Transverse colon (tissue), 4 donors: Measurements from ENCODE around the gene KCTD21. TPM values are rescaled to one million over a fixed set of nuclear protein-coding genes. Genes with fewer than 3 reads are reported as not detected.

ENCODE experiments used
- DNase-seq: peaks from one replicate; pipeline ENCODE4 v3.0.0-alpha.2; 2019
- H3K27ac ChIP-seq, 4 donors: fragments of 200-600 bp; sonication (generic); 2 replicates each; pipeline ENCODE4 v1.5.1; 2016 to 2018; ENCODE audit warnings: inconsistent platforms in 4 of 4
- H3K27me3 ChIP-seq: fragments of 200-600 bp; sonication (generic); 2 replicates; pipeline ENCODE4 v1.5.1; 2017; ENCODE audit warnings: inconsistent platforms
- H3K36me3 ChIP-seq, 4 donors: fragments of 200-600 bp; sonication (generic); 2 replicates each; pipeline ENCODE4 v1.5.1; 2017 to 2019; ENCODE audit warnings: inconsistent platforms in 4 of 4
- H3K4me1 ChIP-seq, 4 donors: fragments of 200-600 bp; sonication (generic); 2 replicates each; pipeline ENCODE4 v1.5.1; 2017 to 2020; ENCODE audit warnings: inconsistent platforms in 4 of 4
- H3K4me3 ChIP-seq, 4 donors: fragments of 200-600 bp; sonication (generic); 1 replicate in 1 of 4; 2 replicates in 3 of 4; pipeline versions ENCODE4 v1.5.1 to v1.6.1; 2017 to 2019; ENCODE audit warnings: inconsistent platforms in 4 of 4
- H3K9me3 ChIP-seq, 2 donors: fragments of 200-600 bp; sonication (generic); 2 replicates each; pipeline ENCODE4 v1.5.1; 2017 to 2019; ENCODE audit warnings: inconsistent platforms in 2 of 2
- CTCF ChIP-seq, 5 experiments: fragments of 200-600 bp in 3 of 5; fragments of 450-650 bp in 2 of 5; sonication (generic) in 3 of 5; IDR thresholded peaks; 1 replicate in 2 of 5; 2 replicates in 3 of 5; pipeline ENCODE4 v1.5.1; 2016 to 2017; ENCODE audit warnings: antibody characterized with exemption in 5 of 5, inconsistent platforms in 3 of 5, mild to moderate bottlenecking in 2 of 5, moderate library complexity in 1 of 5
- EP300 ChIP-seq: sonication (generic); formaldehyde crosslinking; IDR thresholded peaks from one replicate; pipeline ENCODE4 v1.6.1; 2017; ENCODE audit warnings: antibody characterized with exemption, low read depth
- POLR2A ChIP-seq: fragments of 450-650 bp; IDR thresholded peaks from one replicate; pipeline ENCODE4 v1.6.1; 2016; ENCODE audit warnings: antibody characterized with exemption, mild to moderate bottlenecking, moderate library complexity
- POLR2AphosphoS5 ChIP-seq, 3 donors: sonication (generic); formaldehyde crosslinking; IDR thresholded peaks; one replicate each; pipeline ENCODE4 v1.6.1; 2016; ENCODE audit warnings: antibody characterized with exemption in 3 of 3
- WGBS, 2 donors: methylation state at CpG; one replicate each; pipeline ENCODE4 v1.1.5; 2018; ENCODE audit warnings: low coverage in 1 of 2; 5-methylcytosine and 5-hydroxymethylcytosine counted together
- in situ Hi-C, 4 donors: fragments of 200-750 bp; cut with MboI; loops; one replicate each; pipeline versions ENCODE4 v1.15.0 to v1.15.1; 2017; ENCODE audit warnings: low sequenced_read_pairs in 3 of 4, low pct_ligation_motif_present in 1 of 4, low pct_unique_long_range_greater_than_20kb in 1 of 4
- intact Hi-C: fragments of 100-400 bp; cut with DNase I; formaldehyde crosslinking; loops from one replicate; pipeline ENCODE4 v1.15.1; 2023; ENCODE audit warnings: low total_unique reads
- total RNA-seq, 4 donors: library from RNA; depleted of rRNA; stranded (reverse); fragments of >200 nt; gene quantifications; one replicate each; pipeline ENCODE4 v1.1.0, GENCODE V29; 2016

KCTD21 gene
- total RNA-seq, 4 donors from 2014 or later, result 10.9 to 55.0 (median 29.2) TPM

GRCh38 chr11:78227921-78228320 is 39.5 kb upstream of the KCTD21 start:
- WGBS, 2 donors, result 76 to 95% methylated on average over 4 of the region's 4 CpGs
- no peaks in the 10 kb centered on the region for H3K27me3 ChIP-seq
- no peaks in the 10 kb centered on the region for H3K9me3 ChIP-seq
- no peak overlapping the region for H3K4me3 ChIP-seq
- in situ Hi-C loops (loop anchor here in 3 of 4 donors (10.0 to 25.0 kb wide), 4 partner anchors 184 to 337 kb away; partner anchors contain the start of genes GAB2 (in 1 of the 3) and NARS2 (in 1 of the 3)), intact Hi-C loops (no loop called here)
- DNase-seq, result no peak
- peaks cover 0 to 14% (median 0%) of the 10 kb centered on the region in 4 donors for H3K4me1 ChIP-seq
- no peak for TF ChIP-seq POLR2A
- no peak for TF ChIP-seq EP300
- TF ChIP-seq POLR2AphosphoS5 (IDR thresholded peaks at IDR 0.05), result no peak
- no peak for TF ChIP-seq CTCF (IDR thresholded peaks at IDR 0.05)
- peaks cover 0 to 12% (median 0%) of the 10 kb centered on the region in 4 donors for H3K36me3 ChIP-seq
- H3K27ac ChIP-seq, result no peak overlapping the region

GRCh38 chr11:78226684-78227680 is 38.6 kb upstream of the KCTD21 start:
- no peak for DNase-seq
- intact Hi-C loops, result no loop called here
- H3K27ac ChIP-seq, result no peak overlapping the region
- H3K4me3 ChIP-seq, result no peak overlapping the region
- 83 to 93% methylated on average over 3 to 11 of the region's 12 CpGs for WGBS, 2 donors
- in situ Hi-C loops, result loop anchor here in 3 of 4 donors (10.0 to 25.0 kb wide), 4 partner anchors 185 to 338 kb away; partner anchors contain the start of genes GAB2 (in 1 of the 3) and NARS2 (in 1 of the 3)
- no peak for TF ChIP-seq CTCF (IDR thresholded peaks at IDR 0.05)
- TF ChIP-seq POLR2AphosphoS5 (IDR thresholded peaks at IDR 0.05), result no peak
- TF ChIP-seq POLR2A, result no peak
- TF ChIP-seq EP300, result no peak
- no peaks in the 10 kb centered on the region for H3K27me3 ChIP-seq
- H3K36me3 ChIP-seq, result peaks cover 0 to 14% (median under 1%) of the 10 kb centered on the region in 4 donors
- no peaks in the 10 kb centered on the region for H3K9me3 ChIP-seq
- peaks cover 0 to 14% (median 0%) of the 10 kb centered on the region in 4 donors for H3K4me1 ChIP-seq

GRCh38 chr11:78224906-78225420 is 36.5 kb upstream of the KCTD21 start:
- in situ Hi-C loops, result loop anchor here (5.0 to 25.0 kb wide), 5 partner anchors 187 to 340 kb away; partner anchors contain the start of genes GAB2 (in 1 of the 4) and NARS2 (in 1 of the 4)
- Histone ChIP-seq H3K4me1 (peaks cover 0 to 6% (median 0%) of the 10 kb centered on the region in 4 donors), H3K27me3 (no peaks in the 10 kb centered on the region), H3K27ac (no peak overlapping the region), H3K4me3 (no peak overlapping the region), H3K36me3 (peaks cover 0 to 20% (median 8%) of the 10 kb centered on the region in 4 donors), H3K9me3 (no peaks in the 10 kb centered on the region)
- intact Hi-C loops, result no loop called here
- TF ChIP-seq CTCF (IDR thresholded peaks at IDR 0.05) (no peak), EP300 (no peak), POLR2AphosphoS5 (IDR thresholded peaks at IDR 0.05) (no peak), POLR2A (no peak)
- 93 to 95% methylated on average over 3 to 7 of the region's 7 CpGs for WGBS, 2 donors
- DNase-seq, result no peak

GRCh38 chr11:78224506-78224905 is 36.1 kb upstream of the KCTD21 start:
- TF ChIP-seq POLR2AphosphoS5 (IDR thresholded peaks at IDR 0.05) (no peak), CTCF (IDR thresholded peaks at IDR 0.05) (no peak), EP300 (no peak), POLR2A (no peak)
- Histone ChIP-seq H3K4me3 (no peak overlapping the region), H3K27me3 (no peaks in the 10 kb centered on the region), H3K4me1 (peaks cover 0 to 4% (median 0%) of the 10 kb centered on the region in 4 donors), H3K36me3 (peaks cover 0 to 20% (median 8%) of the 10 kb centered on the region in 4 donors), H3K27ac (no peak overlapping the region), H3K9me3 (no peaks in the 10 kb centered on the region)
- intact Hi-C loops, result no loop called here
- no peak for DNase-seq
- in situ Hi-C loops, result loop anchor here in 3 of 4 donors (5.0 to 10.0 kb wide), 3 partner anchors 210 to 340 kb away; no protein-coding TSS in a partner anchor
- 95 to 100% methylated on average over 2 to 4 of the region's 4 CpGs for WGBS, 2 donors
